SK-N-MC (cell line): ENCODE data around the gene GPAT3.
"Not testable (repeated sequence)": the region's sequence is repeated elsewhere in the genome, so short reads cannot be mapped to it uniquely, and the experiment has no call there.

Experiments
- DNase-seq: peaks from one replicate; pipeline ENCODE4 v3.0.0-alpha.2; 2011; ENCODE audit warnings: low read depth, low spot score
- H3K27ac ChIP-seq: fragments of 200-600 bp; sonication (generic); 2 replicates; pipeline ENCODE4 v1.5.1; 2016; ENCODE audit warnings: mixed run types
- H3K36me3 ChIP-seq: fragments of 200-600 bp; sonication (generic); 2 replicates; pipeline ENCODE4 v1.6.1; 2017; ENCODE audit warnings: antibody characterized with exemption, low read length, mixed read lengths; ENCODE audit not compliant: insufficient read depth
- H3K4me3 ChIP-seq: fragments of 200-600 bp; sonication (generic); 2 replicates; pipeline ENCODE4 v1.5.1; 2016
- H3K9ac ChIP-seq: fragments of 200-600 bp; sonication (generic); 2 replicates; pipeline ENCODE4 v1.8.0; 2017; ENCODE audit warnings: mixed run types, mixed read lengths; ENCODE audit not compliant: insufficient read length
- H3K9me3 ChIP-seq: fragments of 200-600 bp; sonication (generic); 2 replicates; pipeline ENCODE4 v1.6.1; 2017; ENCODE audit warnings: low read depth, mild to moderate bottlenecking, antibody characterized with exemption, low read length, moderate library complexity, mixed read lengths
- EZH2 ChIP-seq: fragments of 200-600 bp; sonication (generic); IDR thresholded peaks from one replicate; pipeline ENCODE4 v1.6.1; 2017; ENCODE audit warnings: antibody characterized with exemption
- FOXP2 ChIP-seq: optimal IDR thresholded peaks from 2 replicates; pipeline ENCODE3; 2011; ENCODE audit warnings: mild to moderate bottlenecking, moderate library complexity; ENCODE audit not compliant: insufficient read depth; ENCODE audit errors: extremely low read length, control extremely low read depth
- POLR2AphosphoS5 ChIP-seq: IDR thresholded peaks from 2 replicates; pipeline ENCODE4 v1.6.1; 2012; ENCODE audit warnings: mild to moderate bottlenecking, low read depth, low read length, borderline replicate concordance

GPAT3 gene

DNA sequence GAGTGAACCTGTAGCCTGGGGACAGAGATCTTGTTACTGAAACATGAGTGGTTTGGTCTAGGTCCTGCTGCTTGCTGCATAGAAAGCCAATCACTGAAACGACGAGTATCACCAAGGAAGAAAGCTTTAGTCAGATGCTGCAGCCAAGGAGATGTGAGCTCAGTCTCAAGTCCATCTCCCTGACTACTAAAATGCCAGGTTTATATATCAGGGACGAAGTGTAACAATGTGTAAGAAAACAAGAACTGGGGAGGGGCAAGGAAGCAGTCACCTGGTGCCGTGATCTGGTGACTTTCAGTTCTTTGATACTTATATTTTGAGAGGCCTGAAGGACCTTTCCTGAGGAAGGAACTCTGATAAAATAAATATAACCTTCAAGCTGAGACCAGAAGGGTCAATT lies 31.4 kb upstream of the GPAT3 start:
- TF ChIP-seq POLR2AphosphoS5 (no peak), FOXP2 (no peak), EZH2 (no peak)
- Histone ChIP-seq H3K9me3 (no peaks in the 10 kb centered on the region), H3K36me3 (no peaks in the 10 kb centered on the region), H3K9ac (no peak overlapping the region), H3K27ac (no peak overlapping the region), H3K4me3 (no peak overlapping the region)
- no peak for DNase-seq

DNA sequence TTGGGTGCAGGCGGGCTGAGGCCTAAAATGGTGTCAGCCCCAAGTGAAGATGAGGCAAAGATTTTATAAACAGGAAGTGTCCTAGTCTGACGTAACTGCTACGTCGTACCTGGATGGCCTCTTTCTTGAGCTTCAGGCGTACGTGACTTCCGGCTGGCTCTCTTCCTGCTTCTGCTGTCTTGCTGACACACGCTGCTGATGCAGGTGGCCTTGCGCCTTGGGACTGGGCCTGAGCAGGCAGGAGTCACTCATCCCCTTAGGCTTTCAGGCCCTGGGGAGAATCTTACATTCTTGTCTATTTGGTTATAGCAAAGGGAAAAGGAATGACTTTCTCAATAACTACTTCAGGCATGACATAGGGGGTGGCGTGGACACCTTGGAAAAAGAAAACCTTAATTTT lies 30.9 kb upstream of the GPAT3 start:
- no peak overlapping the region for H3K27ac ChIP-seq
- H3K36me3 ChIP-seq = no peaks in the 10 kb centered on the region
- no peaks in the 10 kb centered on the region for H3K9me3 ChIP-seq
- TF ChIP-seq EZH2 (no peak), FOXP2 (no peak), POLR2AphosphoS5 (no peak)
- no peak for DNase-seq
- H3K4me3 ChIP-seq = no peak overlapping the region
- no peak overlapping the region for H3K9ac ChIP-seq

DNA sequence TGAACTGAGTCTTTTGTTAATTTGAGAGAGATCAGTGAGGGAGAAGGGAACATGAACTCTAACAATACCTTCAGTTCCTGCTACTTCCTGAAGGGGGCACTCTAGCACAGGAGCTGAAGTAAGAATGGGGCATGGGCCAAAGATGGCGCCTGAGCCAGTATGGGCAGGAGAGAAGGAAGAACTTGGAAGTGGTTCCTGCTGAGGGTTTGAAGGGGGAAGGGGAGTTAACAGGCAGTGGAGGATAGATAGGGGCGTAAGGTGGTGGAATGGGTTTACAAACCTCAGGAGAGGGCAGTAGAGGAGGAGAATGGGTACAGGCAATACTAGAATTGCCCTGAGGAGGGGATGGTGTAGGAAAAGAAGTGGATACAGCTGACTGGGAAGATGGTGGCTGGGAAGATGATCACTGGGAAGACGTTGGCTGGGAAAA lies 26.7 kb upstream of the GPAT3 start:
- not testable (repeated sequence) for H3K36me3 ChIP-seq, DNase-seq, H3K9ac ChIP-seq, H3K27ac ChIP-seq, H3K9me3 ChIP-seq, H3K4me3 ChIP-seq

DNA sequence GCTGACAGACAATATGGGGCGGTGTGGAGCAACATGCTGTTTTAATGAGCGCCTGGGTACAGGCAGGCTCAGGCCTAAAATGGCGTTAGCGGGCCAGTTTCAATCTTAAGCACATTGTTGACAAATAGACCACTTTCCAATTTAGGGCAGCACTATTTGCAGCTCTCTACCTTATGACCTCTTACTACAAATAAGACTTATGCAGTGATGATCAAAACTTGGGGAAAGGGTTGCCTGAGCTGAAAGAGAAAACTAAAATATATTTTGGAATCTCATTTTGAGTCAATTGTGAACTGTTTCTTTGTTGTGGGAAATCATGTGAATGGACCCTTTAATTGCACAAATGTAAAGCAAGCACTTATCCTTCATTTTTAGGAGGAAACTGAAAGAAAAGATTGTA lies 25.5 kb upstream of the GPAT3 start:
- Histone ChIP-seq H3K4me3 (no peak overlapping the region), H3K27ac (no peak overlapping the region), H3K9ac (no peak overlapping the region), H3K9me3 (no peaks in the 10 kb centered on the region), H3K36me3 (no peaks in the 10 kb centered on the region)
- no peak for DNase-seq
- TF ChIP-seq EZH2 (no peak), FOXP2 (no peak), POLR2AphosphoS5 (no peak)

DNA sequence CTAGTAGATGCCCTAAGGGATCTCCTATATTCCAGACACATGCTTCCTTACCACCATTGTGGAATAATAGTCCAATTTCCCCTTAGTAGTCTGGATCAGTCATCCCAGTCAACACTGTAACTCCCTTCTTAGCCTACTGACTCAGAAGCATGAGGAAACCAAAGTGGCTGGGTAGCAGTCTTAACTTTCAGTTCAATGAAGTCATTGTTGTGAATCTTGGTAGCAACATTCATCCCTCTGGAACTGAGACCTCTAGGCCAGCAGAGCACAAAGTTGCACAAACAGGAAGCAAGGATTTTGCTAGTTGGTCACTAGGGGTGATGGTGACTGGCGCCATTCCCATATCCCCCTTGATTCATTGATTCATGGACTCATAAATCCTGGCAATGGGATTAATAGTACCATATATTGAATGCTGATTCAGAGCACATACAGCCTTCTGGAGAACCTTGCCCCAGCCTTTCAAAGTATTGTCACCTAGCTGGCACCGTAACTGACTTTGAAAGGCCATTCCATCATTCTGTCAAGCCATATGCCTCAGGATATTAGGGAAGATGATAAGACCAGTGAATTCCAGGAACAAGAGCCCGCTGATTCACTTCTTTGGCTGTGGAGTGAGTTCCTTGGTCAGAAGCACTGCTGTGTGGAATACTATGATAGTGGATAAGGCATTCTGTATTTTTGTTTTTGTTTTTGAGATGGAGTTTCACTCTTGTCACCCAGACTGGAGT lies 19.7 kb upstream of the GPAT3 start:
- no peaks in the 10 kb centered on the region for H3K36me3 ChIP-seq
- H3K4me3 ChIP-seq = no peak overlapping the region
- no peak for DNase-seq
- H3K9me3 ChIP-seq = no peaks in the 10 kb centered on the region
- TF ChIP-seq FOXP2 = no peak
- no peak for TF ChIP-seq POLR2AphosphoS5
- TF ChIP-seq EZH2 = no peak
- no peak overlapping the region for H3K9ac ChIP-seq
- H3K27ac ChIP-seq = no peak overlapping the region

DNA sequence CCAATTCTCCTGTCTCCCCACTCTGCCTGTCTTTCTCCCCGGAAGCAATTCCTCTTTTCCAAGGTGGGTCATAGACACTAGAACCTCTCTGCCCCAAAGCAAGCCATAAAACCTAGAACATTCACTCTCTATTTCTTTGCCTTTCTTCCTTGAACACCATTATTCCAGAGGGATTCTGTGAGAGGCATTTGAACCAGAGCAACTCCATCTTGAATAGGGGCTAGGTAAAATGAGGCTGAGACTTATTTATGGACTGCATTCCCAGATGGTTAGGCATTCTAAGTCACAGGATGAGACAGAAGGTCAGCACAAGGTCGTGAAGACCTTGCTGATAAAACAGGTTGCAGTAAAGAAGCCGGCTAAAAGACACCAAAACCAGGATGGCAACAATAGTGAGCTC lies 13.7 kb upstream of the GPAT3 start:
- Histone ChIP-seq H3K27ac (no peak overlapping the region), H3K4me3 (no peak overlapping the region), H3K36me3 (no peaks in the 10 kb centered on the region), H3K9me3 (no peaks in the 10 kb centered on the region), H3K9ac (no peak overlapping the region)
- no peak for DNase-seq
- TF ChIP-seq FOXP2 = no peak
- no peak for TF ChIP-seq POLR2AphosphoS5
- no peak for TF ChIP-seq EZH2

DNA sequence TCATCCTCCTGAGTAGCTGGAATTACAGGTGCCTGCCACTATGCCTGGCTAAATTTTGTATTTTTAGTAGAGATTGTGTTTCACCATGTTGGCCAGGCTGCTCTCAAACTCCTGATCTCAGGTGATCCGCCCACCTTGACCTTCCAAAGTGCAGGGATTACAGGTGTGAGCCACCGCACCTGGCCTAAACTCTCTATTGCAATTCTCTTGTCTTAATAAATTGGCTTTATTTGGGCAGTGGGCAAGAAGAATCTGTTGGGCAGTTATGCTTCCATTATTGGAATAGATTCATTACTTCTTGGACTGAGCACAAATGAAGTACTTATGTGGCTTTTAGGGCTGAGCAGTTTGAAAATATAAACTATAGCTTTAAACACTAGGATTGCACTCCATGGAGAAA lies 8.2 kb upstream of the GPAT3 start:
- no peak for DNase-seq
- Histone ChIP-seq H3K4me3 (no peak overlapping the region), H3K27ac (no peak overlapping the region), H3K9me3 (no peaks in the 10 kb centered on the region), H3K36me3 (no peaks in the 10 kb centered on the region), H3K9ac (no peak overlapping the region)
- TF ChIP-seq POLR2AphosphoS5 (no peak), EZH2 (no peak), FOXP2 (no peak)

DNA sequence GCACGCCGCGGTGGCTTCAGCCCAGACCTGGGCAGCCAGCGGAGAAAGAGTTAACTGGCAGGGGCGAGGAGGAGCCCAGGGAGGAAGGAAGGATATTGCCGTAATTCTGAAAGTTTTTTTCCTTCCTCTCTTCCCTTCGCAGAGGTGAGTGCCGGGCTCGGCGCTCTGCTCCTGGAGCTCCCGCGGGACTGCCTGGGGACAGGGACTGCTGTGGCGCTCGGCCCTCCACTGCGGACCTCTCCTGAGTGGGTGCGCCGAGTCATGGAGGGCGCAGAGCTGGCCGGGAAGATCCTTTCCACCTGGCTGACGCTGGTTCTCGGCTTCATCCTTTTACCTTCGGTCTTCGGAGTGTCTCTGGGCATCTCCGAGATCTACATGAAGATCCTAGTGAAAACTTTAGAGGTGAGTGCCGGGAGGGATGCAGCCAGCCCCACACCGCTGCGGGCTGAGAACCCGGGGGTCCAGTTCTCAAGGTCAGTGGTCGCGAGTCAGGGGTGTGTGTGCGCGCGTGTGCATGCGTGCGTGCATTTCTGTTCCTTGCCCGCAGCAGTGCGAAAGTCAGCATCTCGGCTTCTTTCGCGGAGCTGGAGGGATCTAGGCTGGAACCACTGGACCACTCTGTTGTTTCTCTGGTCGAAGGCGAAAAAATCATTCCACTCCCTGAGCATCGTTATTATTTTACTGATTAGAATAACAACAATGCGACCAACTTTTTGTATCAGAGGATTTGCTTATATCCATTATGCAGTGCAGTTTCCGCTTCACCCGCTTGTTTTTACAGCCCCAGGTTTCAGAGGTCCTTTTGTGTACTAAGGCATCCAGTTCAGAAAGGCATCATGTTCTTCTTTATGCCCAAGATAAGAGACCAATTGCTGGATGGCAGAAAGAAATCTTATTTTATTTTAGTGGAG lies 709 bp downstream of the GPAT3 start:
- DNase-seq = no peak
- Histone ChIP-seq H3K27ac (no peak overlapping the region), H3K9ac (peak overlapping the region; percentile 69), H3K9me3 (no peaks in the 10 kb centered on the region), H3K4me3 (peak overlapping the region; percentile 85), H3K36me3 (no peaks in the 10 kb centered on the region)
- TF ChIP-seq FOXP2 (no peak), EZH2 (no peak), POLR2AphosphoS5 (no peak)

DNA sequence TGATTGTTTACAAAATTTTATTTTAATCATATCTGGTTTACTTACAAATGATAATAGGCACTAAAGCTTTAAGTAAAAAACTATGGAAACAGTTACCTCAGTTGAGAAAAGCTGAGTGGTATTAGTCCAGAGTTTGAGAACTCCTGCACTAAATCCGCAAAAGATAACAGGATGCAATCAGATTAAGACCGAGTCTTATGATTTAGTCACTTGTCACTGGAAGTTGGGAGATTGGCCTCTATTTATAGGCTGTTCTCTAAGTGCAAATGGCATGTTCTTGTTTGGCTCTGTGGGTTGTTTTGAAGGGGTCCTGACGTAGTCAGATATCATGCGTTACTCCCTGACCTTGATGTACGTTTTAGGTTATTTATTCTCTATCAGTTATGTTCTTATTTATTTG lies 6.3 kb downstream of the GPAT3 start:
- Histone ChIP-seq H3K9me3 (no peaks in the 10 kb centered on the region), H3K9ac (no peak overlapping the region), H3K36me3 (no peaks in the 10 kb centered on the region), H3K27ac (no peak overlapping the region), H3K4me3 (no peak overlapping the region)
- DNase-seq = no peak
- TF ChIP-seq EZH2 (no peak), POLR2AphosphoS5 (no peak), FOXP2 (no peak)
